ENCODE measurements around the gene GPR35.
A peak's percentile ranks its signal among the peaks of the same experiment; 100 is the strongest.
"Not testable (repeated sequence)": the region's sequence is repeated elsewhere in the genome, so short reads cannot be mapped to it uniquely, and the experiment has no call there.

Gene GPR35

GRCh38 chr2:240602266-240603050, 22.8 kb upstream of the GPR35 start:
- no peak for DNase-seq (ENCODE audit: low spot score)

GRCh38 chr2:240603081-240603835, 22.0 kb upstream of the GPR35 start:
- no peak for DNase-seq (ENCODE audit: low spot score)

GRCh38 chr2:240603846-240604245, 21.4 kb upstream of the GPR35 start:
- no peak for DNase-seq (ENCODE audit: low spot score)

- DNase-seq (ENCODE audit: low spot score) = no peak
These were observed 20.9 kb upstream of the GPR35 start for GRCh38 chr2:240604291-240604938.

- DNase-seq (ENCODE audit: low spot score) = no peak
These were observed 20.2 kb upstream of the GPR35 start for GRCh38 chr2:240604939-240605716.

- no peak for DNase-seq (ENCODE audit: low spot score)
These were observed 19.2 kb upstream of the GPR35 start for GRCh38 chr2:240605867-240606743.

- DNase-seq (ENCODE audit: low spot score) = peak; percentile 13
These were observed 13.6 kb upstream of the GPR35 start for GRCh38 chr2:240611601-240612210.

- DNase-seq (ENCODE audit: low spot score) = no peak
These were observed 11.5 kb upstream of the GPR35 start for GRCh38 chr2:240613781-240614180.

- DNase-seq (ENCODE audit: low spot score) = no peak
These were observed 10.9 kb upstream of the GPR35 start for GRCh38 chr2:240614391-240614790.

GRCh38 chr2:240615396-240615795, 9.9 kb upstream of the GPR35 start:
- no peak for DNase-seq (ENCODE audit: low spot score)

GRCh38 chr2:240615820-240616547, 9.3 kb upstream of the GPR35 start:
- no peak for DNase-seq (ENCODE audit: low spot score)

GRCh38 chr2:240616860-240617666, 8.2 kb upstream of the GPR35 start:
- not testable (repeated sequence) for DNase-seq (ENCODE audit: low spot score)

GRCh38 chr2:240618776-240619175, 6.5 kb upstream of the GPR35 start:
- no peak for DNase-seq (ENCODE audit: low spot score)

- DNase-seq (ENCODE audit: low spot score) = no peak
These were observed 5.7 kb upstream of the GPR35 start for GRCh38 chr2:240619506-240620148.

GRCh38 chr2:240620149-240620731, 5.0 kb upstream of the GPR35 start:
- no peak for DNase-seq (ENCODE audit: low spot score)

- no peak for DNase-seq (ENCODE audit: low spot score)
These were observed 4.4 kb upstream of the GPR35 start for GRCh38 chr2:240620859-240621258.

GRCh38 chr2:240622060-240622411, 3.2 kb upstream of the GPR35 start:
- DNase-seq (ENCODE audit: low spot score) = no peak

GRCh38 chr2:240622531-240623235, 2.6 kb upstream of the GPR35 start:
- DNase-seq (ENCODE audit: low spot score) = peak; percentile 49
